Peyer's patch (tissue), 4 donors: ENCODE results near the gene CNTNAP5. TPM values are rescaled to one million over a fixed set of nuclear protein-coding genes. Genes with fewer than 3 reads are reported as not detected.

ENCODE experiments used
- DNase-seq, 3 donors: peaks; one replicate each; pipeline ENCODE4 v3.0.0-alpha.2; 2017 to 2019
- H3K27ac ChIP-seq, 4 donors: fragments of 200-600 bp; sonication (generic); one replicate each; pipeline ENCODE4 v1.5.1; 2016 to 2019
- H3K27me3 ChIP-seq, 2 donors: fragments of 200-600 bp; sonication (generic); one replicate each; pipeline ENCODE4 v1.5.1; 2019
- H3K36me3 ChIP-seq, 3 donors: fragments of 200-600 bp; sonication (generic); one replicate each; pipeline ENCODE4 v1.5.1; 2016 to 2019
- H3K4me1 ChIP-seq, 4 donors: fragments of 200-600 bp; sonication (generic); one replicate each; pipeline ENCODE4 v1.5.1; 2016 to 2019
- H3K4me3 ChIP-seq, 4 donors: fragments of 200-600 bp; sonication (generic); 1 replicate in 3 of 4; 2 replicates in 1 of 4; pipeline ENCODE4 v1.5.1; 2016 to 2019; ENCODE audit warnings: mild to moderate bottlenecking in 1 of 4
- H3K9me3 ChIP-seq, 4 donors: fragments of 200-600 bp; sonication (generic); one replicate each; pipeline ENCODE4 v1.5.1; 2016 to 2019; ENCODE audit warnings: mild to moderate bottlenecking in 1 of 4
- POLR2A ChIP-seq, 2 donors: fragments of 450-650 bp; IDR thresholded peaks; one replicate each; pipeline ENCODE4 v1.5.1; 2017; ENCODE audit warnings: antibody characterized with exemption in 2 of 2, mild to moderate bottlenecking in 2 of 2, moderate library complexity in 2 of 2
- total RNA-seq, 4 donors: library from RNA; depleted of rRNA; stranded (reverse); fragments of >200 nt; gene quantifications; one replicate each; pipeline ENCODE4 v1.1.0, GENCODE V29; 2016
- TF ChIP-seq, protein P1 (sequence below), 6 experiments: fragments of 450-650 bp in 4 of 6; fragments of 200-600 bp in 2 of 6; sonication (generic) in 1 of 6; IDR thresholded peaks; one replicate each; pipeline ENCODE4 v1.5.1; 2017 to 2019; ENCODE audit warnings: antibody characterized with exemption in 6 of 6, mild to moderate bottlenecking in 3 of 6, moderate library complexity in 1 of 6

Gene CNTNAP5
- total RNA-seq, 4 donors from 2014 or later = not detected

DNA sequence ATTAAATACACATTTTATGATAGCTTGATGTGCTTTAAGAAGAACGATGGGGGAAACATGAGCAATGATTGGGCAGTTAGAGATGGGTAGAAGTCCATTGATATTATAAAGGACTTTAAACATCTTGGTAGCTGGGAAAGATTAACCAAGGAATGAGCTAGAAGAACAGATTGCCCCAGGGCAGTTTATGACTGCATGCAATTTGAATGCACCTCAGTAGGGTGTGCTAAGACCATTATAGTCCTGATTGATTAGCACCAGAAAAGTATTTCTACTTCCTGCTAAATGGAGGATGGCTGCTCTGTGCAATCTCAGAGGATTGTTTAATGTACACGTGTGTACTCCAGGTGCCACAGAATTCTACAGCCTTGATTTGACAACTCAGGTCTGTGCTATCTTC lies 641.9 kb downstream of the CNTNAP5 start:
- Histone ChIP-seq H3K36me3 (no peaks in the 10 kb centered on the region), H3K27ac (no peak overlapping the region), H3K27me3 (no peaks in the 10 kb centered on the region), H3K9me3 (no peaks in the 10 kb centered on the region), H3K4me3 (no peak overlapping the region), H3K4me1 (no peaks in the 10 kb centered on the region)
- DNase-seq = no peak
- no peak for TF ChIP-seq POLR2A (IDR thresholded peaks at IDR 0.05)
- TF ChIP-seq, protein P1, sequence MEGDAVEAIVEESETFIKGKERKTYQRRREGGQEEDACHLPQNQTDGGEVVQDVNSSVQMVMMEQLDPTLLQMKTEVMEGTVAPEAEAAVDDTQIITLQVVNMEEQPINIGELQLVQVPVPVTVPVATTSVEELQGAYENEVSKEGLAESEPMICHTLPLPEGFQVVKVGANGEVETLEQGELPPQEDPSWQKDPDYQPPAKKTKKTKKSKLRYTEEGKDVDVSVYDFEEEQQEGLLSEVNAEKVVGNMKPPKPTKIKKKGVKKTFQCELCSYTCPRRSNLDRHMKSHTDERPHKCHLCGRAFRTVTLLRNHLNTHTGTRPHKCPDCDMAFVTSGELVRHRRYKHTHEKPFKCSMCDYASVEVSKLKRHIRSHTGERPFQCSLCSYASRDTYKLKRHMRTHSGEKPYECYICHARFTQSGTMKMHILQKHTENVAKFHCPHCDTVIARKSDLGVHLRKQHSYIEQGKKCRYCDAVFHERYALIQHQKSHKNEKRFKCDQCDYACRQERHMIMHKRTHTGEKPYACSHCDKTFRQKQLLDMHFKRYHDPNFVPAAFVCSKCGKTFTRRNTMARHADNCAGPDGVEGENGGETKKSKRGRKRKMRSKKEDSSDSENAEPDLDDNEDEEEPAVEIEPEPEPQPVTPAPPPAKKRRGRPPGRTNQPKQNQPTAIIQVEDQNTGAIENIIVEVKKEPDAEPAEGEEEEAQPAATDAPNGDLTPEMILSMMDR (IDR thresholded peaks at IDR 0.05) = no peak

DNA sequence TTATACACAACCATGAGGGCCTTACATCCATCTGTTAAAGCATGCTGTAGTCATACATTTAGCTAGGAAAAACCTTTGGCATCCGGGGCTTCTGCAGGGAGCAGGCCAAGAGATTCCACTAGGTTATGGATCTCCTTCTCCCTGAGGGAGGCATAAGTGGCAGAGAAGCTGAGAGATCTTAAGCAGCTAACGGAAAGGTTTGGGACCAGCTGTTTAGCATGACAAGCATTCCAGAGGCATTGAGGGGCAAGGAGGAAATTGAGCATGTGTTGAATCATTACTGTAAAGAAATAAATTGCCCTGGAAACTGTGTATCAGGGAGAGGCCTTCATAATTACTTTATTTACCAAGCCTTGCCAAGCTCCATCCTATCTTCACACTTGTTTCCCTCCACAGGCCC lies 643.1 kb downstream of the CNTNAP5 start:
- TF ChIP-seq, protein P1 (IDR thresholded peaks at IDR 0.05) = no peak
- TF ChIP-seq POLR2A (IDR thresholded peaks at IDR 0.05) = no peak
- no peaks in the 10 kb centered on the region for H3K36me3 ChIP-seq
- H3K4me3 ChIP-seq = no peak overlapping the region
- no peak overlapping the region for H3K27ac ChIP-seq
- DNase-seq = no peak
- no peaks in the 10 kb centered on the region for H3K27me3 ChIP-seq
- no peaks in the 10 kb centered on the region for H3K9me3 ChIP-seq
- no peaks in the 10 kb centered on the region for H3K4me1 ChIP-seq

DNA sequence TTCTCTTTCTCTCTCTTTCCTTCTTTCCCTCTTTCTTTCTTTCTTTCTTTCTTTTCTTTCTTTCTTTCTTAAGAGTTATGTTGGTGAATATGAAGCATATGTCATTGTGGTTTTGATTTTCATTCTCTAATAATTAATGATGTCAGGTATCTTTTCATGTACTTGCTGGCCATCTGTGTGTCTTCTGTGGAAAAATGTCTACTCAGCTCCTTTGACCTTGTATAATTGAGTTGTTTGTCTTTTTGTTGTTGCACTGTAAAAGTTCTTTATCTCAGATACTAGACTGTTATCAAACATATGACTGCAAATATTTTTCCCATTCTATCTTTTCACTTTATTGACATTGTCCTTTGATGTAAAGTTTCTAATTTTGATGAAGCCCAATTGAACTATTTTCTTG lies 645.1 kb downstream of the CNTNAP5 start:
- no peak overlapping the region for H3K27ac ChIP-seq
- H3K36me3 ChIP-seq = no peaks in the 10 kb centered on the region
- H3K4me3 ChIP-seq = no peak overlapping the region
- TF ChIP-seq, protein P1 (IDR thresholded peaks at IDR 0.05) = no peak
- TF ChIP-seq POLR2A (IDR thresholded peaks at IDR 0.05) = no peak
- no peak for DNase-seq
- H3K9me3 ChIP-seq = no peaks in the 10 kb centered on the region
- no peaks in the 10 kb centered on the region for H3K27me3 ChIP-seq
- no peaks in the 10 kb centered on the region for H3K4me1 ChIP-seq

DNA sequence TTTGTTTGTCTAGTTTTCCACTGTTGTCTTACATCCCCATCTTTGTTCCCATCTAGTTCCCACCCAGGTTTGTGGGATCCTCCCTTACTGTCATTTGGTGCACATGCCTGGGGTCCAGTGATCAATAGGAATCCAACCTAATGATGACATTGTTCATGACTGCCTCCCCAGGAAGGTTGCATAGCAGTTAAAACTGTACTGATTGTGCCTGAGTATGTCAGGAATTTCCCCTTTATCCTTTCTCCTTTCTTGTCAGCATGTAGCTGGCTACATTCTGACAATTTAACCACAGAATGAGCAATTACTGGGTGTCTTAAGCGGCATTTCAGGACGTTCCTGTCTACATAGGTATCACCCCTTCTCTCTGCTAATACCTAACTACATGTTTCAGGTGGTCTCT lies 653.0 kb downstream of the CNTNAP5 start:
- DNase-seq = no peak
- Histone ChIP-seq H3K4me1 (no peaks in the 10 kb centered on the region), H3K27me3 (no peaks in the 10 kb centered on the region), H3K4me3 (no peak overlapping the region), H3K9me3 (no peaks in the 10 kb centered on the region), H3K27ac (no peak overlapping the region), H3K36me3 (no peaks in the 10 kb centered on the region)
- TF ChIP-seq, protein P1 (IDR thresholded peaks at IDR 0.05) = no peak
- TF ChIP-seq POLR2A (IDR thresholded peaks at IDR 0.05) = no peak

DNA sequence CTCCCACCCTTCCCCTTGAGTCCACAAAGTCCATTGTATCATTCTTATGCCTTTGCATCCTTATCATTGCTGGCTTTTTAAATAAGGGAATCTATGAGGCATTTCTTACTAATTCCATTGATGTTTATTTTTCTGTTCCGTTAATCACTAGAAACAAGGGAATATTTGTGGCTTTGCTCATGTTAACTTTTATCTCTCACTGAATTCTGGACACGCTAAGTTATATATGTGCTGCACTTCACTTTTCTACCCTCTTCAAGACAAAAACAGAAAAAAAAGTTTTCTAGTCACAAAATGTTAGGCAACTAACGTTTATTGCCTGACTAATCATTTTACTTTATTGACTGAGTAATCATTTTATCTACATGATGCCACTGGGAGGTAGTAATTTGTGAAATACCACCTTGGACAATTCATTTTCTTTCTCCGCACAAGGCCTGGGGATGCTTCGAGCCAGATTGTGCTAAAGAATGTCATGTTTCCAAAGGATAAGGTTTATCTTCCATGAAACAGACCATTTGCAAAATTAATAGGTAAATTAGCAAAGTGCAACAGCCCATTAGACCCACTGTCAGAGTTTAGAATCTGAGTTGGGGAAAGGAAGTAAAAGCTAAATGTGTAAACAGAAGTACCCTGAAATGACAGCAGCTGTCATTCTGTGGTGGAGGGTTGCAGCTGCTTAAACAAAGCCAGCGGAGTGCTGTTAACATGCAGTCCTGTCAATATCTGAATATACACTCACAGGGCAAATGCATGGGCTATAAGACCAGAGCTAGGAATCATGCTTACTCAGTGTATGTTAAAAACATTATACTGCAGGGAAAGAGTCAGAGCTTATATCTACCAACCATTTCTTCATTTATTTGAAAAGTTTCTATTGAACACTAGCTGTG lies 658.7 kb downstream of the CNTNAP5 start:
- Histone ChIP-seq H3K27ac (no peak overlapping the region), H3K9me3 (no peaks in the 10 kb centered on the region), H3K36me3 (no peaks in the 10 kb centered on the region), H3K27me3 (no peaks in the 10 kb centered on the region), H3K4me3 (no peak overlapping the region), H3K4me1 (no peaks in the 10 kb centered on the region)
- TF ChIP-seq, protein P1 (IDR thresholded peaks at IDR 0.05) = no peak
- no peak for TF ChIP-seq POLR2A (IDR thresholded peaks at IDR 0.05)
- no peak for DNase-seq
